ENCODE results near the gene CGB7. TPM values are rescaled to one million over a fixed set of nuclear protein-coding genes. Genes with fewer than 3 reads are reported as not detected.
A peak's percentile ranks its signal among the peaks of the same experiment; 100 is the strongest.

The CGB7 gene
- 1.6 TPM for polyA plus RNA-seq (2013, experiment 1 of 4)
- polyA plus RNA-seq (2013, experiment 2 of 4): 1.8 TPM
- 1.9 TPM for polyA plus RNA-seq (2013, experiment 3 of 4)
- 2.6 TPM for polyA plus RNA-seq (2013, experiment 4 of 4)

GRCh38 chr19:49057636-49058234, at the start of gene CGB7:
CGB7 (minus strand) TSS chr19:49057749; CDS start chr19:49055375, 2,374 bp downstream.
- WGBS, 2 experiments: 15 to 16% methylated on average over 38 of the region's 38 CpGs
- Histone ChIP-seq H3K36me3 (ENCODE audit: control insufficient read depth, insufficient read depth, low read length) (no peaks in the 10 kb centered on the region), H3K27me3 (ENCODE audit: control insufficient read depth, insufficient read depth, low read length, poor library complexity, severe bottlenecking) (peaks cover 66% of the 10 kb centered on the region), H3K4me3 (ENCODE audit: insufficient read depth, low read depth, low read length) (peak within 1 kb of the TSS; percentile 36), H3K9me3 (ENCODE audit: control insufficient read depth, low read length) (no peaks in the 10 kb centered on the region), H3K27ac (ENCODE audit: insufficient read depth, low read depth, low read length, poor library complexity, severe bottlenecking) (no peak within 1 kb of the TSS), H3K4me1 (ENCODE audit: control insufficient read depth, insufficient read depth, low read length) (peaks cover 12% of the 10 kb centered on the region)

GRCh38 chr19:49106648-49107135, 49.1 kb upstream of the CGB7 start:
- no peaks in the 10 kb centered on the region for H3K27me3 ChIP-seq (ENCODE audit: control insufficient read depth, insufficient read depth, low read length, poor library complexity, severe bottlenecking)
- no peaks in the 10 kb centered on the region for H3K4me1 ChIP-seq (ENCODE audit: control insufficient read depth, insufficient read depth, low read length)
- H3K27ac ChIP-seq (ENCODE audit: insufficient read depth, low read depth, low read length, poor library complexity, severe bottlenecking): no peak overlapping the region
- no peak overlapping the region for H3K4me3 ChIP-seq (ENCODE audit: insufficient read depth, low read depth, low read length)
- no peaks in the 10 kb centered on the region for H3K9me3 ChIP-seq (ENCODE audit: control insufficient read depth, low read length)
- WGBS, 2 experiments: 80 to 81% methylated on average over 12 of the region's 12 CpGs
- H3K36me3 ChIP-seq (ENCODE audit: control insufficient read depth, insufficient read depth, low read length): peaks cover 57% of the 10 kb centered on the region

GRCh38 chr19:49104229-49104864, 46.8 kb upstream of the CGB7 start:
- Histone ChIP-seq H3K36me3 (ENCODE audit: control insufficient read depth, insufficient read depth, low read length) (peaks cover 74% of the 10 kb centered on the region), H3K27me3 (ENCODE audit: control insufficient read depth, insufficient read depth, low read length, poor library complexity, severe bottlenecking) (no peaks in the 10 kb centered on the region), H3K4me3 (ENCODE audit: insufficient read depth, low read depth, low read length) (no peak overlapping the region), H3K9me3 (ENCODE audit: control insufficient read depth, low read length) (no peaks in the 10 kb centered on the region), H3K27ac (ENCODE audit: insufficient read depth, low read depth, low read length, poor library complexity, severe bottlenecking) (no peak overlapping the region), H3K4me1 (ENCODE audit: control insufficient read depth, insufficient read depth, low read length) (no peaks in the 10 kb centered on the region)
- WGBS, 2 experiments: 93 to 94% methylated on average over 30 of the region's 30 CpGs

- Histone ChIP-seq H3K27me3 (ENCODE audit: control insufficient read depth, insufficient read depth, low read length, poor library complexity, severe bottlenecking) (no peaks in the 10 kb centered on the region), H3K9me3 (ENCODE audit: control insufficient read depth, low read length) (no peaks in the 10 kb centered on the region), H3K27ac (ENCODE audit: insufficient read depth, low read depth, low read length, poor library complexity, severe bottlenecking) (no peak overlapping the region), H3K36me3 (ENCODE audit: control insufficient read depth, insufficient read depth, low read length) (peaks cover 78% of the 10 kb centered on the region), H3K4me1 (ENCODE audit: control insufficient read depth, insufficient read depth, low read length) (no peaks in the 10 kb centered on the region), H3K4me3 (ENCODE audit: insufficient read depth, low read depth, low read length) (no peak overlapping the region)
- 93 to 94% methylated on average over 33 of the region's 33 CpGs for WGBS, 2 experiments
These were observed 46.0 kb upstream of the CGB7 start for GRCh38 chr19:49103331-49104085.

- Histone ChIP-seq H3K4me1 (ENCODE audit: control insufficient read depth, insufficient read depth, low read length) (no peaks in the 10 kb centered on the region), H3K36me3 (ENCODE audit: control insufficient read depth, insufficient read depth, low read length) (peaks cover 73% of the 10 kb centered on the region), H3K27me3 (ENCODE audit: control insufficient read depth, insufficient read depth, low read length, poor library complexity, severe bottlenecking) (no peaks in the 10 kb centered on the region), H3K27ac (ENCODE audit: insufficient read depth, low read depth, low read length, poor library complexity, severe bottlenecking) (no peak overlapping the region), H3K4me3 (ENCODE audit: insufficient read depth, low read depth, low read length) (no peak overlapping the region), H3K9me3 (ENCODE audit: control insufficient read depth, low read length) (no peaks in the 10 kb centered on the region)
- WGBS, 2 experiments: 94 to 97% methylated on average over 12 of the region's 12 CpGs
These were observed 44.8 kb upstream of the CGB7 start for GRCh38 chr19:49102303-49102702.

- Histone ChIP-seq H3K4me3 (ENCODE audit: insufficient read depth, low read depth, low read length) (no peak overlapping the region), H3K36me3 (ENCODE audit: control insufficient read depth, insufficient read depth, low read length) (peaks cover 69% of the 10 kb centered on the region), H3K27ac (ENCODE audit: insufficient read depth, low read depth, low read length, poor library complexity, severe bottlenecking) (no peak overlapping the region), H3K27me3 (ENCODE audit: control insufficient read depth, insufficient read depth, low read length, poor library complexity, severe bottlenecking) (no peaks in the 10 kb centered on the region), H3K9me3 (ENCODE audit: control insufficient read depth, low read length) (no peaks in the 10 kb centered on the region), H3K4me1 (ENCODE audit: control insufficient read depth, insufficient read depth, low read length) (no peaks in the 10 kb centered on the region)
- 90 to 94% methylated on average over 12 of the region's 12 CpGs for WGBS, 2 experiments
These were observed 43.6 kb upstream of the CGB7 start for GRCh38 chr19:49101160-49101559.

- H3K36me3 ChIP-seq (ENCODE audit: control insufficient read depth, insufficient read depth, low read length): peaks cover 62% of the 10 kb centered on the region
- H3K4me3 ChIP-seq (ENCODE audit: insufficient read depth, low read depth, low read length): no peak overlapping the region
- no peak overlapping the region for H3K27ac ChIP-seq (ENCODE audit: insufficient read depth, low read depth, low read length, poor library complexity, severe bottlenecking)
- no peaks in the 10 kb centered on the region for H3K4me1 ChIP-seq (ENCODE audit: control insufficient read depth, insufficient read depth, low read length)
- no peaks in the 10 kb centered on the region for H3K27me3 ChIP-seq (ENCODE audit: control insufficient read depth, insufficient read depth, low read length, poor library complexity, severe bottlenecking)
- 93 to 96% methylated on average over 4 of the region's 4 CpGs for WGBS, 2 experiments
- no peaks in the 10 kb centered on the region for H3K9me3 ChIP-seq (ENCODE audit: control insufficient read depth, low read length)
These were observed 41.2 kb upstream of the CGB7 start for GRCh38 chr19:49098795-49099194.

- Histone ChIP-seq H3K9me3 (ENCODE audit: control insufficient read depth, low read length) (no peaks in the 10 kb centered on the region), H3K27me3 (ENCODE audit: control insufficient read depth, insufficient read depth, low read length, poor library complexity, severe bottlenecking) (no peaks in the 10 kb centered on the region), H3K27ac (ENCODE audit: insufficient read depth, low read depth, low read length, poor library complexity, severe bottlenecking) (peak overlapping the region; percentile 47), H3K4me1 (ENCODE audit: control insufficient read depth, insufficient read depth, low read length) (no peaks in the 10 kb centered on the region), H3K4me3 (ENCODE audit: insufficient read depth, low read depth, low read length) (no peak overlapping the region), H3K36me3 (ENCODE audit: control insufficient read depth, insufficient read depth, low read length) (peaks cover 62% of the 10 kb centered on the region)
- 72 to 81% methylated on average over 8 of the region's 8 CpGs for WGBS, 2 experiments
These were observed 40.1 kb upstream of the CGB7 start for GRCh38 chr19:49097453-49098288.

GRCh38 chr19:49094505-49095482, 37.2 kb upstream of the CGB7 start:
- peaks cover 65% of the 10 kb centered on the region for H3K36me3 ChIP-seq (ENCODE audit: control insufficient read depth, insufficient read depth, low read length)
- no peaks in the 10 kb centered on the region for H3K27me3 ChIP-seq (ENCODE audit: control insufficient read depth, insufficient read depth, low read length, poor library complexity, severe bottlenecking)
- H3K27ac ChIP-seq (ENCODE audit: insufficient read depth, low read depth, low read length, poor library complexity, severe bottlenecking): no peak overlapping the region
- H3K4me1 ChIP-seq (ENCODE audit: control insufficient read depth, insufficient read depth, low read length): no peaks in the 10 kb centered on the region
- no peaks in the 10 kb centered on the region for H3K9me3 ChIP-seq (ENCODE audit: control insufficient read depth, low read length)
- WGBS, 2 experiments: 95% methylated on average over 23 of the region's 23 CpGs
- no peak overlapping the region for H3K4me3 ChIP-seq (ENCODE audit: insufficient read depth, low read depth, low read length)

Measured in ectodermal cell (in vitro differentiated cells).